ENCODE results near the gene MCF2L.
"Not testable (repeated sequence)": the region's sequence is repeated elsewhere in the genome, so short reads cannot be mapped to it uniquely, and the experiment has no call there.

Gene MCF2L

GRCh38 chr13:113016526-113017295 is 47.7 kb downstream of the MCF2L start:
- no peak for DNase-seq (ENCODE audit: low read depth)

- no peak for DNase-seq (ENCODE audit: low read depth)
Measured at GRCh38 chr13:113017506-113018215, 48.6 kb downstream of the MCF2L start.

- no peak for DNase-seq (ENCODE audit: low read depth)
Measured at GRCh38 chr13:113018676-113019465, 49.9 kb downstream of the MCF2L start.

GRCh38 chr13:113020323-113021080 is 51.5 kb downstream of the MCF2L start:
- DNase-seq (ENCODE audit: low read depth) = no peak

- DNase-seq (ENCODE audit: low read depth) = no peak
Measured at GRCh38 chr13:113021391-113021790, 52.4 kb downstream of the MCF2L start.

GRCh38 chr13:113021811-113022210 is 52.8 kb downstream of the MCF2L start:
- no peak for DNase-seq (ENCODE audit: low read depth)

- no peak for DNase-seq (ENCODE audit: low read depth)
Measured at GRCh38 chr13:113022391-113022744, 53.4 kb downstream of the MCF2L start.

- DNase-seq (ENCODE audit: low read depth) = no peak
Measured at GRCh38 chr13:113022745-113023574, 53.9 kb downstream of the MCF2L start.

GRCh38 chr13:113023694-113024430 is 54.8 kb downstream of the MCF2L start:
- DNase-seq (ENCODE audit: low read depth) = no peak

GRCh38 chr13:113024466-113024865 is 55.5 kb downstream of the MCF2L start:
- no peak for DNase-seq (ENCODE audit: low read depth)

GRCh38 chr13:113026391-113026910 is 57.4 kb downstream of the MCF2L start:
- DNase-seq (ENCODE audit: low read depth) = no peak

GRCh38 chr13:113027095-113027494 is 58.1 kb downstream of the MCF2L start:
- DNase-seq (ENCODE audit: low read depth) = no peak

GRCh38 chr13:113027566-113027965 is 58.6 kb downstream of the MCF2L start:
- DNase-seq (ENCODE audit: low read depth) = no peak

GRCh38 chr13:113028336-113029060 is 59.5 kb downstream of the MCF2L start:
- no peak for DNase-seq (ENCODE audit: low read depth)

- DNase-seq (ENCODE audit: low read depth) = no peak
Measured at GRCh38 chr13:113029061-113029445, 60.0 kb downstream of the MCF2L start.

- DNase-seq (ENCODE audit: low read depth) = no peak
Measured at GRCh38 chr13:113029487-113030258, 60.7 kb downstream of the MCF2L start.

- not testable (repeated sequence) for DNase-seq (ENCODE audit: low read depth)
Measured at GRCh38 chr13:113030259-113030640, 61.2 kb downstream of the MCF2L start.

- DNase-seq (ENCODE audit: low read depth) = no peak
Measured at GRCh38 chr13:113031465-113031864, 62.5 kb downstream of the MCF2L start.

- no peak for DNase-seq (ENCODE audit: low read depth)
Measured at GRCh38 chr13:113032291-113032690, 63.3 kb downstream of the MCF2L start.

Data from HS-27A (cell line).